Stimulated activated CD4-positive, alpha-beta T cell treated with anti-CD3 and anti-CD28 coated beads, TNF-alpha, amount 100 ng/mL, for 1 hour (primary cell): ENCODE measurements around the gene RAI1.
"Not testable (repeated sequence)": the region's sequence is repeated elsewhere in the genome, so short reads cannot be mapped to it uniquely, and the experiment has no call there.

Experiments used
- DNase-seq, 3 donors: peaks; one replicate each; pipeline ENCODE4 v3.0.0-alpha.2; 2020; ENCODE audit warnings: low read depth in 3 of 3, low spot score in 1 of 3

RAI1 gene

DNA sequence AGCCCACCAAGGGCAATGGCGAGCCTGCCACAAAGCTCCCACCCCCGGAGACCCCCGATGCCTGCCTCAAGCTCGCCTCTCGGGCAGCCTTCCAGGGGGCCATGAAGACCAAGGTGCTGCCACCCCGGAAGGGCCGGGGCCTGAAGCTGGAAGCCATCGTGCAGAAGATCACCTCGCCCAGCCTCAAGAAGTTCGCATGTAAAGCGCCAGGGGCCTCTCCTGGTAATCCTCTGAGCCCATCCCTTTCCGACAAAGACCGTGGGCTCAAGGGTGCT is 115.5 kb downstream of the RAI1 start:
- DNase-seq = no peak

DNA sequence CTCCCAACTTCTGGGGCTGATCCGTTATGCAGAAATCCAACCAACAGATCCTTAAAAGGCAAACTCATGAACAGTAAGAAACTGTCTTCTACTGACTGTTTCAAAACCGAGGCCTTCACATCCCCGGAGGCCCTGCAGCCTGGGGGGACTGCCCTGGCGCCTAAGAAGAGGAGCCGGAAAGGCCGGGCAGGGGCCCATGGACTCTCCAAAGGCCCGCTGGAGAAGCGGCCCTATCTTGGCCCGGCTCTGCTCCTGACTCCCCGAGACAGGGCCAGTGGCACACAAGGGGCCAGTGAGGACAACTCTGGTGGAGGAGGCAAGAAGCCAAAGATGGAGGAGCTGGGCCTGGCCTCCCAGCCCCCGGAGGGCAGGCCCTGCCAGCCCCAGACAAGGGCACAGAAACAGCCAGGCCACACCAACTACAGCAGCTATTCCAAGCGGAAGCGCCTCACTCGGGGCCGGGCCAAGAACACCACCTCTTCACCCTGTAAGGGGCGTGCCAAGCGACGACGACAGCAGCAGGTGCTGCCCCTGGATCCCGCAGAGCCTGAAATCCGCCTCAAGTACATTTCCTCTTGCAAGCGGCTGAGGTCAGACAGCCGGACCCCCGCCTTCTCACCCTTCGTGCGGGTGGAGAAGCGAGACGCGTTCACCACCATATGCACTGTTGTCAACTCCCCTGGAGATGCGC is 116.0 kb downstream of the RAI1 start:
- no peak for DNase-seq

DNA sequence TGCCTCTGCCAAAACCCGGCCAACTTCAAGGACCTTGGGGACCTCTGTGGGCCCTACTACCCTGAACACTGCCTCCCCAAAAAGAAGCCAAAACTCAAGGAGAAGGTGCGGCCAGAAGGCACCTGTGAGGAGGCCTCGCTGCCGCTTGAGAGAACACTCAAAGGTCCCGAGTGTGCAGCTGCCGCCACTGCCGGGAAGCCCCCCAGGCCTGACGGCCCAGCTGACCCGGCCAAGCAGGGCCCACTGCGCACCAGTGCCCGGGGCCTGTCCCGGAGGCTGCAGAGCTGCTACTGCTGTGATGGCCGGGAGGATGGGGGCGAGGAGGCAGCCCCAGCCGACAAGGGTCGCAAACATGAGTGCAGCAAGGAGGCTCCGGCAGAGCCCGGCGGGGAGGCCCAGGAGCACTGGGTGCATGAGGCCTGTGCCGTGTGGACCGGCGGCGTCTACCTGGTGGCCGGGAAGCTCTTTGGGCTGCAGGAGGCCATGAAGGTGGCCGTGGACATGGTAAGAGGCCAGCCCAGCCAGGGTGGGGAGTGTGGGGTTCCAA is 116.8 kb downstream of the RAI1 start:
- no peak for DNase-seq

DNA sequence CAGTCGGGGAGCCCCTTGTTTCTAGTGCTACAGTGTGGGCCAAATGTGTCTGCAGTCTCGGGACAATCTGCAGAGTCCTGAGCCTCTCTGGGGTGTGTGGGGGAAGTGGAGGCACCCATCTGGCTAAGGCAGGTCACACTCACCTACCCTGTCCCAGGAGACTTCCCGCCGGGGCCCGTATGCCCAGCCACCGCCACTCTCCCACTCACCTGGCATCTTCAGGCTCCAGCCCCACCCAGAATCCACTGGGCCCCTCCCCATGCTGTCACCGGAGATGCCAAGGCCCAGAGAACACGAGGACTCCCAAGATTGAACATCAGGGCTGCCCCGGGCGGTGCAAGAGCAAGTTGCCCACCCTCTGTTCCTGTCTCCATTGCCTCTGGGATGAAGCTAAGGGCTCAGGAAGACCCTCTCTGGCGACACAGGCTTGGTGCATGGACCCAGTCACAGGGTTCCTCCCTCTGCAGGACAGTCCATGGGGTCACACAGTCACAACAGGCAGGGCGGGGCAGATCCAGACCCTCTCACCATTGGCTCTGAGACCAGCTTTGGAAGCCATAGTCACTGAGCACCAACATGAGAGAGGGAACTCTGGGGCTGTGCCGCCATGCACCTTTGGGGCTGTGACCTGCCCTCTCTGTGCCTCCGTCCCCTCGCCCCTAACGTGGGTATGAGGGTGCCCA is 117.5 kb downstream of the RAI1 start:
- DNase-seq = no peak

DNA sequence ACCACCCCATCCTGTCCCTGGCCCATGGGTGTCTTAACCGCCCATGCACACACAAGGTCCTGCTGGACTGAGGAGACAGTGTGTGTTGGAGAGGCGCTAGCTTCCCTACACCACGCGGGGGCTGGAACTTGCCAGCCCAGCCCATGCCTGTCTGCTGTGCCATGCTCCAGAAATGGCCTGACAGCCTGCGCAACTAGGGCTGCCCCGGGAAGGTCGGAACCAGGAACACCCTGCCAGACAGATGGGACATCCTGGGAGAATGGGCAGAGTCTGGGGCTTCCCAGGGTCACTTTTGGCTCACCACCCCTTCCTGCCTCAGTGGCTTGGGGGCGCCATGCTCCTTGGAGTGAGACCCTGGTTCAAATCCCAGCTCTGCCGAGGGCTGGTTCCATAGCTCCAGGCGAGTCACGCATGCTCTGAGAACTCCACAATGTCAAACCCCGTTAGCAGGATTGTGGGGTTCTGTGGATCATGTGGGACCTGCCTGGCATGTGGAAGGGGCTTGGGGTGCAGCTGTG is 119.3 kb downstream of the RAI1 start:
- DNase-seq = no peak

DNA sequence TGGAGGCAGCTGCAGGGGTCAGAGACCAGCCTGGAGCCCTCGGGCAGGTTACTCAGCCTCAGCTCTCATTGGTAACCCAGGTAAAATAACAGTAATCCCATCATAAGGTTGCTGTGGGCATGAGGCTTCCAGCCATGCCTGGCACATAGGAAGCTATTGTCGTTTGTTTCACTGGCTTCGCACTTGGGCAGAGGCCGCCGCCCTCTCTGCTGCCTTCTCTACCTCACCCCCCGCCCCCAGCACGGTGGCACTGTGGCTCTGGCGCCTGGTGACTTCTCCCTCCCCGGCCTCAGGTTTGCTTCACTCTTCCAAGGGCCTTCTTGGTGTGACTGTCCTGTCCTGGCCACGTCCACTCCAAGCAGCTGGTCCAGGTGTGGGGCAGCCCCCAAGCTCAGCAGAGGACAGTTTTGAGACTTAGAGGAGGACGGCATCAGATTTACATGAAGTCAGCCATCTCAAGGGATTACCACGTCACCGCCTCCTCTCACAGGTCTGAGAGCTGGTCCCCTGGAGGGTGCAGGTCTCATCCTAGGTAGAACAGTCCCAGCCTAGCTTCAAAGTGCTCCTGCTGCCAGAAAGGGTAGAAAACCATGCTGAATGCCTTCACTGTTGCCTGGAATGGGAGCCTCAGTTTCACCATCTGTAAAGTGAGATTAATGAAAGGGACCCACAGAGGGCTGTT is 120.7 kb downstream of the RAI1 start:
- DNase-seq = no peak

DNA sequence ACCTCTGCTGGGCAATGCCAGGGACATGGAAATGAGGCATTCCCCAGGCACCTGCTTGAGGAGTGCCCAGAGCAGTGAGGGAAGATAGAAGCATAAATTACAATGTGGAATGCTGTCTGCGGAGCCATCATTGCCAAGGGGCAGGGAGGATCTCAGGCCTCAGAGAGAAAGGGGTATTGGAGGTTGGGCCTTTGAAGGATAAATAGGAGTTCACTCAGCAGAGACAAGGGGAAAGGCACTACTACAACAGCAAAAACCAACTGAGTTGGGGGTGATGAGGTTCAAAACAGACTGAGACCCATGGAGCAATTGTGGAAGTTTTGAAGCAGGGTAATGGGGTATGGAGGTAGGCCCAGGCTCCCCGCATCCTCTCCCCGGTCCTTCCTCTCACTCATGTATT is 122.7 kb downstream of the RAI1 start:
- no peak for DNase-seq

DNA sequence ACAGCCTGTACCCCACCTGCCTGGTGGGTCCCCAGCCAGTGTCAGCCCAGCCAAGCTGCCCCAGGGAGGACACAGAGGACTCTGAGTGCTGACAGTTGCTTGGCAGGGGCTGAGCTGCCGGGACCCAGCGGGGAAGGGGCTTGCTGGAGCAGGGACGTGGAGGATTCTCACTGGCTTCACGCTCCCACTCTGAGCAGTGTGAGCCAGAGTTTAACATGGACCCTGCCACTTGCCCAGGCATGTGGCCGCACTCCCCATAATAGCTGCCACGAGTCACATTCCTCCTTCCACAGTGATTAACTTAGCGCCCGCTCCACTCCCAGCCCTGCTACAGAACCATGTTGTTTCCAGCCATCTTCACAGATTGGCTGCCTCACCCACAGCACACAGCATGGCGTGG is 124.3 kb downstream of the RAI1 start:
- no peak for DNase-seq

DNA sequence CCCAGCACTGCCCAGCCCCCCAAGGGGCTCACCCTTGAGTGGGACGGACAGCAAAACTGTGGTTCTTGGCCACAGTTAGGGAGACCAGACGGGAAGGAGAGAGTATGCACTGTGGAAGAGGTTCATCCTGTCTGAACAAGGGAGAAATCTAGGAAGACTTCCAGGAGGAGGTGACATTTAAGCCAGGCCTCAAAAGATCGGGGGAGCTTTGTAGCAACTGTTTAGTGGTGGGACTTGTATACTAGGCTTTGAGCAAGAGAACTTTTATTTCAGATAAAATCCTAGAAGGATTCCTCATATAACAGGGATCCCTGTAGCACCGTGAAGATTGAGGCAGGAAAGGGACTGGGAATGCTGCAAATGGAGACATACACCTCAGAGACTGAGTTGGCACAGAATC is 124.8 kb downstream of the RAI1 start:
- DNase-seq = no peak

DNA sequence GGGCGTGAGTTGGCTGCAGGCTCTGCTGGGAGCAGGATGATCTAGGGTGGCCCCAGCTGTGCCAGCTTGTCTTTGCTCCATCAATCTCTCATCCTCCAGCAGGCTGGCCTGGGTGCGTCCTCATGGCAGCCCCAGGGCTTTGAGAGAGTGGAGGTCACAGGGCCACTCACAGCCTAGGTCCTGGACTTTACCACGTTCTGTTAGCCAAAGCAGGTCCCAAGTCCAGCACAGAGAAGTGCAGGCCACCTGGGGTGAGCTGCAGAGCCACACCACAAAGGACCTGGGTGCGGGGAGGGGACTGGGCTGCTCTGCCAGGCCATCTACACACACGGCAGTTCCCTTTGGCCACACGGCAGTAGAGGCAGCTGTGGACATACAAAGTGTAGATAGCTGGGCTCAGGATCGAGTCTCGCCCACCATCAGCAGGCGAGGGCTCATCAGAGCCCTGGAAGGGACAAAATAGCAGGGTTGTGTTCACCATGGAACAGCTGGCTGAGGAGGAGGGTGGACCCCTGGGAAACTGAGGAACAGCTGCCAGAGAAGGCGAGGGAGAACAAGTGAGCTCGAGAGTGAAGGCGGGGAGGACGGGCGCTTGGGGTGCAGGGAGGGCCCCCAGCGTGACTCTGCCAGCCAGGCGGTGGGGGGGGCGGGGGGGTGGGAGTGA is 125.5 kb downstream of the RAI1 start:
- DNase-seq = no peak

DNA sequence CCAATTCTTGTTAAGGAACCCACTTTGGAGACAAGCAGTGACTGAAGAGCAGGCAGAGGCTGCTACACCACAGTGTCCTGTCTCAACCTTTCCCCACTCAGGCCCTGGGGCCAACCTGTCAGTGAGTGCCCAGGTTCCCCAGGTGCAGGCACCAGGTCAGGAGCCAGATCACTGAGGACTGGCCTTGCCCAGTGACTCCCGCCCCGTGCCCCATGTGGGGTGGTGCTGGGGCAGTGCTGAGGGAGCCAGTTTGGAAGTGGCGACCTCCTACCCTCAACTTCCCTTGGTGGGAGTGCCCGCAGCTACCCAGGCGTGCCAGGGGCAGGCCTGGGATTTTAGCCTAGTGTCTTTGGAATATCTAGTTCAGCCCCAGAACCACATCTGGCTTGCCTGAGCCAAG is 126.2 kb downstream of the RAI1 start:
- DNase-seq = no peak

DNA sequence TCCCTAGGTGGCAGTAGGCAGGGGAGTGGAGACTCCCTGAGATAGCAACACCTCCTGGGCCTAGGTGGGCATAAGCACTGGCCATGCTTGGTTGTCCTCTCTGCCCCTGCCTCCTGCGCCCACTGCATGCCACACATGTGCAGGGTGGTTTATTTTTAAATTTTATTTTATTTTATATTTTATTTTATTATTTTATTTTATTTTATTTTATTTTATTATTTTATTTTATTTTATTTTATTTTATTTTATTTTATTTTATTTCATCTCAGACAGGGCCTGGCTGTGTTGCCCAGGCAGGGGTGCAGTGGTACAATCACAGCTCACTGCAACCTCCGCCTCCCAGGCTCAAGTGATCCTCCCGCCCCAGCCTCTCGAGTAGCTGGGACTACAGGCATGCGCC is 126.9 kb downstream of the RAI1 start:
- not testable (repeated sequence) for DNase-seq

DNA sequence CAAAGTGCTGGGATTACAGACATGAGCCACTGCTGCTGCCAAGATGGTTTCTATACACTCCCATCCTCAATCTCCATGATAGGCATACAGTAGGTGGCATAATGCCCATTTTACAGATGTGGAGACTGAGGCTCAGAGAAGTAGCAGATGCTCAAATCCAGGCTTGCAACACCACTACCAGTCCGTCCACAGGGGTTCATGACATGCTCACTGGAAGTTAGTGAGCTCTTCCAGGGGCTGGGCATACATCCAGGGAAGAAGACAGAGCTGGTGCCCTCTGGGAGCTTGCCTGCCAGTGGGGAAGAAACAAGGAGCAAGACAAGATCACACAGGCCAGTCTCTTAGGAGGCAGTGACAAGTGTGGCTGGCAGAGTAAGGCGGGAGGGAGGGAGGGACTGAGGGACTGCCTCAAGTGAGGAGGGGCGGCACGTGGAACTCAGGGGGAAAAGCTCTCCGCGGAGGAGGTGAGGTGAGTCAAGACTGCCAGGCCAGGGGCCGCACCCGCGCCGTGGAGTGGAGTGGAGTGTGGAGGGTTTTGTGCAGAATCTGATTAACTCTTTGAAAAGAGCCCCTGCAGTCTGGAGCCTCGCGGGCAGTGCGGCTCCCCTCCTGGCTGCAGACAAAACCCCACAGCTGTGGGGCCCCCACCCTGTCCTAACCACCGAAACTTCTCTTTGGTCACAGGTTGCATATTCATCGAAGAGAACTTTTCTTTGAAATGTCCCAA is 127.6 kb downstream of the RAI1 start:
- no peak for DNase-seq

DNA sequence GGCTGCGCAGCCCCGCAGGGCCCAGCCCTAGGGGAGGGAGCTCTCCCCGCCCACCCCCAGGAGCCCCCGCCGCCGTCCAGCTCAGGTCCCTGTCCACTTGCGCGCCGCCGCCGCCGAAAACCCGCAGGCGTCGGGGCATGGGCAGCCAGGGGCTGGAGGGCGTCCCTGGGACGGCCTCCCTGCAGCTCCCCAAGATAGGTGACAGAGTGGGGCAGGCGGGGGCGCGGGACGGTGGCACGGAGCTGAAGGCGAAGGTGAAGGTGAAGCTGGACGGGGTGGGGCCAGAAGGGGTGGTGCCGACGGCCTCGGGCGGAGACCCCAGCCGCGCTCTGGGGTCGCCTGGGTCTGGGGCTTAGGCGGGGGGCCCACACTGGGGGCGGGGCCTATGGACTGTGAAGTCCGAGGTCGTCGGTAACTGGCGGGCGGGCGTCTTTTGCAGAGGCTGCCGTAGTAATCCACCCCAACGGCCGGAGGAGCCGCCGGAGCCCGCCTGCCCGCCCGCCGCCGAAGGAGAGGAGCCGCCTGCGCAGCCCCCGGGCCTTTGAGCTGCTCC is 128.3 kb downstream of the RAI1 start:
- DNase-seq = no peak

DNA sequence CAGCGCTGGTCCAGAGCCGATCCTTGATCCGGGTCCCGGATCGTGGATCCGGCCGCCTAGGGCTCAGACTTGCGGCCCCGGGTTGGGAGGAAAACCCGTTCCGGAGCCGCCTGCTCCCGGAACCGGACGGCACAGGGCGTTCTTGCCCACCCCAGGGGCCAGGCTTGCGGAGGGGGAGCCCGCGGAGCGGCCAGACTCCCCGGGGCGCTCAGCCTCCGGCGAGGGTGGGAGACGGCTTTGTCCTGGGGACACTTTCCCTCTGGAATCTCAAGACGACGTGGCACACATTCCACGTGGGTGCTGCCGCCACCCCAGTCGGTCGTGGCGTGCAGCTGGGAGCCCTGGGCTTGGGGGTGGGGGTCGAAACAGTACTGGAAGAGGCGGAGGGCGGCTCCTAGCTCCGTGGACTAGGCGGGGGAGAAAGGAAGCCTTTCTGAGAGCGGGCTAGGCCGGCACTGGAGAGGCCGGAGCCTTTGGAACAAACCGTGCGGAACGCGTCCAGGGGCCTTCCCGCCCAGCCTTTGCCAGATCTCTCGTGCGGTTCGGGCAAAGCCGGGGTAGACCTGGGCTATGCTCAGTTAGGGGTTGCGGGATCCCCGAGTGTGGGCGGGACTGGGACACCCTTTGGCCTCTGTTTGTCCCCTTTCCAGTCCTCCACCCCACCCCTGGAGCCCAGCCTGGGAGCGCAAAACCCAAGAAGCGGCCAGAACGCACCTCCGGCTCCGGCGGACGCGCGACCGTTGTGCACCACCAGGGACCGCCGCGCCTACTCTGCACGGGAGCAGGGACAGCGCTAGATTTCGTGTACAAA is 129.0 kb downstream of the RAI1 start:
- no peak for DNase-seq

DNA sequence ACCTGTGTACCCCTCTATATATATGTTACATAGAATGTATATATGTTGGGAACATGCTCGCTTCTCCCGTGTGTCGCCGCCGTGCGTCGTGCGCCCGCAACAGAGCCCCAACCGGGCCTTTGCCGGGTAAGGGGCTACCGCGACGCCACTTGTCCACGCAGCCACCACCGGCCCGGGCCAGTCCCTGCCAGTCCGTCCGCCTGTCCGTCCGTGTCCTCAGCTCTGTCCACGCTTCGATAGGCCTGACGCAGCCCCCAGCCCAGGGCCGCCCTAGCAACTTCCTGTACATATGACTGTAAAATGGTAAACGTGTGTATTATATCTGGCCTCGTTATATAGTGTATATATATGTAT is 129.6 kb downstream of the RAI1 start:
- no peak for DNase-seq

DNA sequence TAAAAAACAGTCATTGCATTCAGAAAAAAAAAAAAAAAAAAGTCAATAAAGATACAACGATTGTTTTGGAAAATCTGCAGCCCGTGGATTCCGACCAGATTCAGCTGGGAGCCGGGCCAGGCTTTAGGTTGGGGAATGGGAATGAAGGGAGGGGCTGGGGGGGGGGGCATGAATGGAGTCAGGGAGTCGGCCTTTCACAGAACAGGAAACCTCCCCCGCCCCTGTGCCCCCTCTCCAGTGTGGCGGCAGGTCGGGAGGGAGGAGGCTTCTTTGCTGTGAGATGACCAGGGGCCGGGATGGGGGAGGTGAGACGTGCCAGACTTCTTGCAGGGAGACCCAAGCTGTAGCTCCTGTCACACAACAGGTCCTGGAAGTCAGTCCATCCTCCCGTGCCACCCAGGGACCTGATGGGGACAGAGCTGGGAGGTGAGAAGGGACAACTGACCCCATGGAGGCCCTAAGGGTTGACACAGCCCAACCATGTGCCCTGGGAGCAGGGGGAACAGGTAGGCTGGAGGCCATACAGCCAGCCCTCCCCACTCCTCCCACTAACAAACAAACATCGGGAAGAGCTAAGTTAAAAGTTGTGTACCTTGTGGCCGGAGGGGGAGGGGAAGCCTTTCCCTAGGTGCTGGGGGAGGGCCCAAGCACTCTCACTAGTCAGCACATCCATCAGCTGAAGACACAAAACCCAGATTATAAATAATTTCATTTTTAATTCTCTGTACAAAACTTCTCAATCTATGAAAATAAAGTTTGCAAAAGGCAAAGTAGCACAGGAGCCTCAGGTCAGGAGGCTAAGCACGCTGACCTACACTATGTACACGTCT is 130.3 kb downstream of the RAI1 start:
- DNase-seq = no peak

DNA sequence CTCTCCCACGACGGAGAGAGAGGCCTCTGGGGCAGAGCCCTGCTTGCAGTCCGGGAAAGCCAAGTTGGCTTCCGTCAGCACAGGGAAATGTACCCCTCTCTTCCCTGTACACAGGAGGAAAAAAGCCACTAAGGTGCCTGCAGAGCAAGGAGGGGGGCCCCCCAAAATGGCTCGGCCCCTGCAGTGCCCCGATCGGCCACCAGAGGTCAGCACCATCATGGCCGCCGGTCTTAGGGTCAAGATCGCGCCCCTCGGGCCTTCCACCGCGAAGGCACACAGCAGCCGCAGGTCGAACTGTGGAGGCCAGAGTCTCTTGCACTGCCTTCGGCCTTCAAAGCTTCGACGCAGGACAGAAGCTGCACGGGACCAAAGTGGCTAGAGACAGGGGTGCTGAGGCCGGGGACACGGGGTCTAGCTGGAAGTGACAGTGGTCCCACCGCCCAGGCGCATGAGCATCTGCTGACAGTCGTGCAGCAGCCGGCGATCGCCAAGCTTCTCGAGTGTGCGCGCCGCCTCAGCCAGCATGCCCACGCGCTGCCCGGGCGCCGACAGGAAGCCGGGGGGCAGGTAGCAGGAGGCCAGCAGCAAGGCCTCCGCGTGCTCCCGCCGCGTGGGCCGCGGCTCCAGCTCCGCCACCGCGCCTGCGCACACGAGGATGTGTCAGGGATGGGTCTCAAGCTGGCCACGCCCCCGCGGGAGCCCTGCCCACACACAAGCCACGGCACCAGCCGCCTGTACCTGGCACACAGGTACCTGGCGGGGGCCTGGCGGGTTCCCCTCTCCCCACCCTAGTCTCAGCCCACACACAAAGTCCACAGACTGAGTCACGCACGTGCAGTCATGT is 131.2 kb downstream of the RAI1 start:
- peak; percentile 33 to 71 (median 39) for DNase-seq
